ENCODE data around the gene SLC25A33.

SLC25A33 gene

GRCh38 chr1:9589144-9589718 is 50.0 kb downstream of the SLC25A33 start:
- no peak for FAIRE-seq

GRCh38 chr1:9589719-9590157 is 50.5 kb downstream of the SLC25A33 start:
- FAIRE-seq = no peak

- FAIRE-seq = no peak
Measured at GRCh38 chr1:9590201-9590600, 50.9 kb downstream of the SLC25A33 start.

GRCh38 chr1:9590945-9591668 is 51.8 kb downstream of the SLC25A33 start:
- no peak for FAIRE-seq

GRCh38 chr1:9591669-9592509 is 52.6 kb downstream of the SLC25A33 start:
- FAIRE-seq = no peak

GRCh38 chr1:9592510-9593075 is 53.3 kb downstream of the SLC25A33 start:
- FAIRE-seq = no peak

GRCh38 chr1:9593147-9593491 is 53.9 kb downstream of the SLC25A33 start:
- no peak for FAIRE-seq

GRCh38 chr1:9593492-9594465 is 54.5 kb downstream of the SLC25A33 start:
- FAIRE-seq = no peak

- FAIRE-seq = no peak
Measured at GRCh38 chr1:9594471-9595155, 55.3 kb downstream of the SLC25A33 start.

- no peak for FAIRE-seq
Measured at GRCh38 chr1:9595156-9595967, 56.1 kb downstream of the SLC25A33 start.

GRCh38 chr1:9595968-9596340 is 56.7 kb downstream of the SLC25A33 start:
- no peak for FAIRE-seq

- FAIRE-seq = no peak
Measured at GRCh38 chr1:9596415-9597123, 57.3 kb downstream of the SLC25A33 start.

GRCh38 chr1:9597361-9598315 is 58.4 kb downstream of the SLC25A33 start:
- FAIRE-seq = no peak

- no peak for FAIRE-seq
Measured at GRCh38 chr1:9598316-9598700, 59.0 kb downstream of the SLC25A33 start.

GRCh38 chr1:9599741-9600140 is 60.5 kb downstream of the SLC25A33 start:
- FAIRE-seq = no peak

GRCh38 chr1:9600861-9601834 is 61.9 kb downstream of the SLC25A33 start:
- no peak for FAIRE-seq

- no peak for FAIRE-seq
Measured at GRCh38 chr1:9601942-9602793, 62.9 kb downstream of the SLC25A33 start.

All from A204.1 (cell line).